GM18909 (cell line): Measurements from ENCODE around the gene IDI1.

Experiments used
- ATAC-seq: cut with Tn5 transposase; IDR thresholded peaks from one replicate; pipeline ENCODE4 v1.9.1; 2021; ENCODE audit warnings: mild to moderate bottlenecking; ENCODE audit not compliant: unreplicated experiment, poor library complexity

IDI1 gene

DNA sequence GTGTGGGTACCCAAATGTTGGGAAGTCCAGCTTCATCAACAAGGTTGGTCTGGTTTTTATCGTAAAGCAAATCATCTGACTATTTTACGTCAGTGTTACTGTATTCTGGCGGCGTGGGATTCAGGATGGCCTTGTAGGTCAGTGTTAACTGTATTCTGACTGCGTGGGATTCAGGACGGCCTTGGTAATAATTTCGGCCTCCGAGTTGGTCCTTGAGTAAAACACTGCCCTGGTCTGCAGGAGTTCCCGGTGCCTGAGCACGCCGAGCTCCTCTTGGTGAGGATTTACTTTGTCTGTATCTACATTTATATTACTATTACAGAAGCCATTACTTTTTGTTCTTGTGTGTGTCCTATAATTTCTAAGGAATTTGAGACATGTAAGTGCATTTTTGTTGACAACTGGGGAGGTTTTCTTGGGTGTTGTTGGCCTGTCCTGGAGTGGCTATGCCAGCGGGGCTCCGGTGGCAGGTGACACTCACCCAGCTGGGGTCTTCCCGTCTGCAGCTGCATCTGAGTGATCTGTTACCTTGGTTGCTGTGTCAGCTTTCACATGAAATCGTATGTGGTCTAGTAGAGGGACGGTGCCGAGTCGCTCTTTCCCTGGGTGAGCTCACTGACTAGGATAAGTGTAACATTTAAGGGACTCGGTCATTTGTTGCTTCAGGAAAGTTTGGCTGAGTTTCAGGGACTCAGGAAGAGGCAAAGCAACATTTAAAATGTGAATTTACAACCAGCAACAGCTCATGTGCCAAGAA, 51.5 kb downstream of the IDI1 start:
- no peak for ATAC-seq

DNA sequence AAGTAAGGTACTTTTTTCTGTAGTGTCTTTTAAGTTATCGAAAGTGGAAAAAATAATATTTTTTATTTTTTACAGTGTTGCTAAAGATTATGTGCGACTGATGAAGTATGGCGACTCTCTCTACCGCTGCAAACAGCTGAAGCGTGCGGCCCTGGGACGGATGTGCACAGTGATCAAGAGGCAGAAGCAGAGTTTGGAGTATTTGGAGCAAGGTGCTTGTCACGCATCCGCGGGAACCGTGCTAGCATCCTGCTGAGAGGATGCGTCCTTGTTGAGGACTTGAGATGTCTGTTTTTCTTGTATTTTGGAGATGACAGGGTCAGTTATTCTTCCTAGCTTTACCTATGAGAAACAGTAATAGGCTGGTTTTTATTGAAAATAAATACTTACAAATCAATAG, 52.9 kb downstream of the IDI1 start:
- ATAC-seq = no peak

DNA sequence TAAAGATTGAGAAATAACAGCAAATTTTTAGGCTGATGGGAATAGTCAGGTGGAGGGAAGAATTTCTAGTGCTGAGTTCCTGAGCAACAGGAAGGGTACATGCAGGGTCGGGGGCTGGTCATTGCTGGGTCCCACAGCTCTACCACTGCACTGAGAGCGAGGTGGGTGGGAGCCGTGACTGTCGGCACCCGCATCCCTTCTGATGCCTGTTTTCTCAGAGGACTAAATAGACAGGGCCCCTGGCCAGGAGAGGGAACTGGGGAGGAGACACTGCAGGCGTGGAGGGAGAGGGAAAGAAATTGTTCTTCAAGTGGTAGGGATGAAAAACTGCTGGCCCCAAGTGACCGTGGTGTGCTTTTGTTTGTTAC, 53.4 kb downstream of the IDI1 start:
- ATAC-seq = no peak

DNA sequence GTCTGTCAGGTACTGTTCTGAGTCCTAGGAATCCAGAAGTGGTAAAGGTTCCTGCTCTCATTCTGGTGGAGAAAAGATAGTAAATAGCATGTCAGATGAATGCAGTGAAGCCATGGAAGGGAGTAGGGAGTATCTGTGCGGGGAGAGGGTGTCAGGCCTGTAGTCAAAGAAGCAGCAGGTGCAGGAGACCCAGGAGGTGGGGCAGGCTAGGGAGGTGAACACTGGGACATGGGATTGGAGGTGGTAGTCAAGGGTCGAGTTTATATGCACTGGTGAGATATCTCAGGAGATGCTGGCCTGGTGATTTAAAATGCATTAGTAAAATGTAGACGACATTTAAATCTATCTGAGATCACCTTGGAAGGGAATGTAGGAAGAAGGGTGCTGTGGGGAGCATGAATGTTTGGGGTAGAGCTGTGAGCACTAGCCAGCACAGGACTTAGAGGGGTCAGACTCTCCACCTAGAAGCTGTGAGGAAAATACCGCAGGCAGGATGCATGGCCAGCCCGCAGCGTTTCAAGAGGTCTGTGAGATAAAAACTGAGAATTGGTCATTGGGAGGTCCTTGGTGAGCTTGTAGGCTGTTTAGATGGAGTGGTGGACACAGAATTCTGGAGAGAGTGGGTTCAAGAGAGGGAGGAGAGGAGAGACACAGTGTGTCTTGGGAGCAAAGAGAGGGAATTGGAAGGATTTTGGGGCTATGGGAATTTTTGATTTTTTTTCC, 53.9 kb downstream of the IDI1 start:
- no peak for ATAC-seq

DNA sequence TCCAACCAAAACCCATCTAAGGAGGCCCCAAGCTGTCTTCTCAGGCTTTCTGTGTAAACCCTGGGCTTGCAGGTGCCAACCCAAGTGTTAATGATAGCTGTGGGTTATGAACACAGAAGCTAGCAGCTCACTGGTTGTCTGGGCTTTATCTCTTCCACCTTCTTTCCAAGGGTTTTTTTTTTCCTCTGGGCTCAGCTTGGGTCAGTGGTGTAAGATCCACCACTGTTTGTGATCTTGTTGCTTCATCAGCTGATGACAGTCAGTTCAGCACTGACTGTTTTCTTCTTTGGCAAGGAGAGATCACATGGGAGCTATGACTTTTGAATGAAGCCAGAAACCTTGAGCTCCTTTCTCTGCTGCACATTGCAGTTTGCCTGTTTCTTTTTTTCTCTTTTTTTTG, 56.0 kb downstream of the IDI1 start:
- ATAC-seq = no peak

DNA sequence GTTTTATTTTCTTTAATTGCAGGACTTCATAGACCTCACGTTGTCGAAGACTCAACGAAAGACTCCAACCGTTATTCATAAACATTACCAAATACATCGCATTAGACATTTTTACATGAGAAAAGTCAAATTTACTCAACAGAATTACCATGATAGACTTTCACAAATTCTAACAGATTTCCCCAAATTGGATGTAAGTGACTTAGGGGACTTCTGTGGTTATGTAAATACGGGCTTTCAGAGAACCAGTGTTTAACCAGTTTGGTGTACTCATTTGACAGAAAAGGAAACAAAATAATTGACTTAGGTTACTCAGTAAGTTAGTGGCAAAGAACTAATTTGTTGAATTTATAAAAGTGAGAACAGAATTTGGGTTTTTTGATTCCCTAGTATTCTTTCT, 56.5 kb downstream of the IDI1 start:
- ATAC-seq = peak; percentile 34

DNA sequence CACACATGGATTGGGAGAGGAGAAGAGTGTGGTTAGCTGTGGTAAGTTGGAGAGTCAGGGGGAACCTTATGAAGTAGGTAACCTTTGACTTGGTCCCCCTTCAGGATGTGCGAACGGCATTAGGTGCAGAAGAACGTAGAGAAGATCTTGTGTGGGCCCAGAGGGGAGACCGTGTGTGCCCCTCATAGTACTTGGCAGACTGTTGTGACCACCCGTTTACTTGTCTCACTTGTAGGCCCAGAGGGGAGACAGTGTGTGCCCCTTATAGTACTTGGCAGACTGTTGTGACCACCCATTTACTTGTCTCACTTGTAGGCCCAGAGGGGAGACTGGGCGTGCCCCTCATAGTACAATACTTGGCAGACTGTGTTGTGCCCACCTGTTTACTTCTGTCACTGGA, 58.1 kb downstream of the IDI1 start:
- no peak for ATAC-seq
